Kidney tubule cell (primary cell): Measurements from ENCODE around the gene BMP2K.

Experiments used
- DNase-seq: peaks from one replicate; pipeline ENCODE4 v3.0.0-alpha.2; 2018; ENCODE audit warnings: low spot score

BMP2K gene

DNA sequence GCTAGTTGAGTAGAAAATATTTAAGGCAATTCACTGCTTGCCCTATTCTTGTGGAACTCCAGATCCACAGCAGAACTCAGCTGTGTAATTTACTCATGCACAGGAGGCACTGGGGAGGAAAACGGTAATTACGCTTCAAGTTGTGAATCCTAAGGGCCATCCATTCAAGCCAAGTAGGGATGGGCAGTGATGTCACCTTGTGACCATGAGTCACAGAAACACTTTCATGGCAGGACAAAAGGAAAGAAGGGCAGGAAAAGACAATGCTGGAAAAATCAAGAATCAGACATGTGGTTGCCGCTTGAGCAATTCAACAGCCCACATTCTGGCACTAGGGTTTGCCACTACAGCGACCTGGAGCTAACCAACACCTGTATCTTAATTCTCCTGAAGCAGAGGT lies 161.7 kb downstream of the BMP2K start:
- DNase-seq, result peak; percentile 74

- DNase-seq, result peak; percentile 6
Measured at GRCh38 chr4:78938474-78938867, 162.3 kb downstream of the BMP2K start.

DNA sequence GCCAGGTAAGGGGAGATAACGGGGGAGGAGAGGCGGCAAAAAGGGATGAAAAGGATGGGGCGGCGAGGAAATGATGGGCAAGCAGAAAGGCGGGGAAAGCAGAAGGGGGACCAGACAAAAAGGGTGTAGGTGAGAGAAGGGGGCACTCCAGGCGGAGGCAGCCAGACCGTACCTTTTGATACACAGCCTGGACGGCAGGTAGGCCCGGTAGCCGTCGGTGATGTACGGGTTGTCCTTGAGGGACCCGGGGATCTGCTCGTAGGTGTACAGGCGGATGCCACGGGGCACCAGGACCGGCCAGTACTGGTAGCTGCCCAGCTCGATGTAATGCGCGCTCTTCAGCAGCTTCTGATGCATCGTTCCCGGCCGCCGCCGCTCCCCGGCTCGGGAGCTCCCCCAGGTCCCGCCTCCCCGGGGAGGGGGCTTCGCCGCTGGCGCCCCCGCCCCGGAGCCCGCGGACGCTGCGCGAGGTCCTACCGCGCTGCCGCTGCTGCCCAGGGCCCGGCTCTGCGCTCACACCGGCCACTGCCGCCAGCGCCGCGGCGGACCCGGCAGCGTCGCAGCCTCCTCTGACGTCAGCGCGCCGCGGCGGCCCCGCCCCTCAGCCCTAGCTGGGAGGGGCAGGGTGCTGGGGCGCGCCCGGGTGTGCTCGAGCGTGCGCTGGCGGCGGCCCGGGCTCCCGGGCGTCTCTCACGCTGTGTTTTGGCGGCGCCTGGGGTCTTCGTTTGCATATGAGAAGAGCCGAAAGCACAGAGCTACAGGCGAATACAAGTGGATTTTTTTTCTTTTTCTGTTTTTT lies 162.9 kb downstream of the BMP2K start, which contains the start of gene PAQR3:
Gene PAQR3, minus strand, starts transcription at position 571 of the 799 bp plus-strand sequence. Its CDS starts 214 bp downstream, at position 357.
- peak; percentile 89 for DNase-seq

- DNase-seq, result no peak
Measured at GRCh38 chr4:78939667-78940008, 163.5 kb downstream of the BMP2K start.

DNA sequence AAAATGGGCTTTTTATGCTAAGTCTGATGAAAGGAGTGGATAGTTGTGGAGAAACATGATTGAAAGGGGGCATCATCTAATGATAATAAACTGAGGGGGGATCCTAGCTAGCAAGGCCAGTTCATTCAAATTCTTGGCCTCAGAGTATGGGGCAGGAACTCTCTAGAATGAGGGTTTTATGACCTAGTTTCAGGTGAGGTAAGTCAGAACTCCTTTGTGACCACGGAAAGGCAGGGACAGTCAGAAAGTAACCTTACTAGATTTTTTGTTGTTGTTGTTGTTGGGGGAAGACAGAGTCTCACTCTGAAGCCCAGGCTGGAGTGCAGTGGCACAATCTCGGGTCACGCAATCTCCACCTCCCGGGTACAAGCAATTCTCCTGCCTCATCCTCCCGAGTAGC lies 164.6 kb downstream of the BMP2K start:
- no peak for DNase-seq

DNA sequence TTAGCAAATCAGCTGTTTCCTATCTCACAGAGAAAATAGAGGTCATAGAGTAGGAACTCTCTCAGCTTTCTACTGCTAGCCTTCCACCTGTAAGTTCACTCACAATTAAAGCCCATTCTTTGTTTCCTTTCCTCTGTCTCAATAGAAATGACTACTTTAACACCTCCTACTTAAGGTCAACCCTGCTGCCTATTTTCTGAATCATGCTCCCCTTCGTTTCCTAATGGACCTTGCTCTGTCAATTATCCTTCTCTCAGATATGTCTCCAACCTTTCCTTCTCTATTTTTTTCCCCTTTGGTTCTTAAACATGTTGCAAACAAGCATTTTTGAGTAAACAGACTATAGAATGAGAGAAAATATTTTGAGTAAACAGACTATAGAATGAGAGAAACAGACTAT lies 168.2 kb downstream of the BMP2K start:
- DNase-seq, result no peak

- peak; percentile 2 for DNase-seq
Measured at GRCh38 chr4:78945651-78946179, 169.6 kb downstream of the BMP2K start.

DNA sequence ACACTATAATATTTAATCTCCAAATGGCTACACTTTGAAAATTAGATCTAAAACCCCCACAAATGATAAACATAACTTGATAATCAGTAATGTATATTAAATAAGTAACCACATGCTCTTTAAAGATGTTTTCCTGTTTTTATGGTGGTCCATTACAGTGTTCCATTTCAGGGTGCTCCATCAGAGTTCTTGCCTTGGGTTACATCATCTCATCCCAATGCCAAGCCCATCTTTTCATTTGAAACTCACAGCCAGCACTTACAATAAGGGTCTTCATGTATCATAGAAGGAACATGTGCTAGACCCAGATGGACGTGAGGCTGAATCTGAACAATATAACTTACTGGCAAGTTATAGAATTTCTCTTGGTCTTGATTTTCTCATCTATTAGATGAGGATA lies 173.6 kb downstream of the BMP2K start:
- no peak for DNase-seq

DNA sequence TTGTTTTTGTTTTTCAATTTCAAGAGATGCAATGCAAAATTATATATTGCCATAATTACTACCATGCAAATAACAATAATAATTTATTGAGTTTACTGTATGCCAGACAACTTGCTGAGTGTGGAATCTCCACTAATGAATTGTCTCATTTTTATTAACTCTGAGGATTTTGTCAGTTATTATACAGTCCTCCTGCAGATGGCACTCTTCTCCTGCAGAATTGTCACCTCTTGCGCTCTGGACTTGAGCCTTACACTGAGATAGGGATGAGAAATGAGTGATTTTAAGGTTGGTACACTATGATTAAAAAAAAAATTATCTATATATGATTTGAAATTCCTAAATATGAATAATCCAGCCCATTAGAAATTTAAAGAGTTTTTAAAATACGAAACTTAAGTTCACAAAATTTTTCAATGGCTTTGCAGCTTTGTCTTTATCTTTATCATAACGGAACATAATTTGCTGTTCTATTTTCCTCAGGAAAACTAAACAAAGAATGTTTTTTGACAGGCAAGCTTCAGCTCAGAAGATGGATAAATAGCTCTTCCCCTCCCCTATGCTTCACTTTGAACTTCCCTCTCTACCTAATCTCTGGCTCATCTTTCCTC lies 175.8 kb downstream of the BMP2K start:
- DNase-seq, result peak; percentile 54

- DNase-seq, result no peak
Measured at GRCh38 chr4:78953231-78953630, 177.1 kb downstream of the BMP2K start.

GRCh38 chr4:78953769-78954666 lies 177.9 kb downstream of the BMP2K start:
- DNase-seq, result peak; percentile 16

- no peak for DNase-seq
Measured at GRCh38 chr4:78956975-78957374, 180.8 kb downstream of the BMP2K start.

- no peak for DNase-seq
Measured at GRCh38 chr4:78960926-78961325, 184.8 kb downstream of the BMP2K start.
